GM19043 (cell line): Measurements from ENCODE around the gene MEAK7.

Experiments
- ATAC-seq: cut with Tn5 transposase; IDR thresholded peaks from one replicate; pipeline ENCODE4 v1.9.1; 2021; ENCODE audit warnings: low read depth; ENCODE audit not compliant: unreplicated experiment

MEAK7 gene

DNA sequence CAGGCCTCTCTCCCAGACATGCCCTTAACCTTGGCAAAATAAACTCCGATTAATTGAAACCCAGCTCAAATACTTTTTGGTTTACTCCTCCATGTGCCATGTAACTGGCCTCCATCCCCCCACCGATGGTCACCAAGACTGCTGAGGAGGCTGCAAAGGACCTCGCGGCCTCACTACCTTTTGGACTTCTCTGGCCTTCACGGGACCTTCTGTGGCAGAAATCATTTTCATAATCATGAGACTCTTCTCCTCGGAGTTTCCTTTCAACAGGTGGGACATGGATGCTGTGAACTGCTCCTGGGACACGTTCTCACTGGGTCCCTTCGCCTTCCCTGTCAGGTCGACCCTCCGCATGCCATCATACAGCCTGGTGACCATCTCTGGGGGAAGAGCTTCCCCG, 9.0 kb downstream of the MEAK7 start:
- ATAC-seq = no peak

DNA sequence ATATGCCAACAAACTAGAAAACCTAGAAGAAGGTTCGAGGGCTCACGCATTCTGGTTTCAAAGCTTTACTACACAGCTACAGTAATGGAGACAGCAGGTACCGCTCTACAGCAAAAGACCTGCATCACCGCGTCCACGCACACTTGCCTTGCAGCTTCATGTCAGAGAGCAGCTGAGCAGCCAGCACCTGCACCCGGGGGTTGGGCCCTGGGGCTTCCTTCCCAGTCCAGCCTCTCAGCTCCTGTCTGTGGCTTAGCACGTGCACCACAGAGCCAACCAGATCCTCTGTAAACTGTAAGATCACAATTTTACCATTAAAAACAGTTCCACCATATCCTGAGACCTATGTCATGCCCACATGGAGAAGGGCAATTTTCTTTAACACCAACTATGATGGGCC, 15.3 kb downstream of the MEAK7 start:
- ATAC-seq = no peak

DNA sequence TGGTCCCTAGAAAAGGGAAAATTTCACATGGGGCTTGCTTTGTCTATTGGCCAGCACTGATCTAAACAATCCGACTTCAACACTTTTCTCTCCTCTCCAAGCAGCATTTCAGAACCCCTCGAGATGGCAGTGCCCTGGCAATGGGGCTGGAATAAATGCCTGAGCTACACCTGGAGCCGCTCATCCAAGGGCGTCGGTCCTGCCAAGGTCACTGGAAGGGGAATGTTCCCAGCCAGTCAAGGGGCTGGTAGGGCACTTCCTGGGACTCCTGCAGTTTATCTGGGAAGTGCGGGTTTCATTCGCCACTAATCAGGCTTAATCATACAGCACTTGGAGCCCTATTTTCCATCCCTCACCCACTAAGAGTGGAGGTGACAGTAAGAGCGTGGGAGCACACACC, 17.1 kb downstream of the MEAK7 start:
- no peak for ATAC-seq

DNA sequence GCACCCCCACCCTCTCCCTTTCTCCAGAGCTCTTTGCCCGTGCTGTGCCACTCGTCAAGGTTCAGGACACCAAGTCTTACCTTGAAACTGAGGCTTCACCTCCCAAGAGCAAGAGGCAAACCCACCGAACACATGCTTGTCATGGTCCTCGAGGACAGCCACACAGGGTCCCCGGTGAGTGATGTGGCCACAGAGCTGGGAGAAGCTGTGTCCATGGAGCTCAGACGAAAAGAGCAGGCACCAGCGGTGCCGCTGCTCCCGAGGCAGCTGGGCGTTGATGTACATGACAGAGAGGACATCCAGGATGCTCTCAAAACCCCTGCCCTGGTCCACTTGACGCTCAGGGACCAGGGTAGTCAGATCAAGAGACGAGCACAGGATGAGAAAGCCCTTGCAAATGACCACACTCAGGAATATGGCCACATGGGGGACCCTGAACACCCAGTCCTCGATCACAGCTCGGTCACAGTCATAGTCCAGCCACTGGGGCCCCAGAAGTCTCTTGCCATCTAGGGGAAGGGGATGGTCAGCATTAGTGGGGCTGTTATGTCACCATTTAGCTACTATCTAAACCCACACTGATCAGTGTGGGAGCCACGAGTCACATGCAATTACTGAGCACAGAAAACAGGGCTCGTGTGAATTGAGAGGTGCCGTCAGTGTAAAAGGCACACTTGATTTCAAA, 17.8 kb downstream of the MEAK7 start:
- no peak for ATAC-seq

DNA sequence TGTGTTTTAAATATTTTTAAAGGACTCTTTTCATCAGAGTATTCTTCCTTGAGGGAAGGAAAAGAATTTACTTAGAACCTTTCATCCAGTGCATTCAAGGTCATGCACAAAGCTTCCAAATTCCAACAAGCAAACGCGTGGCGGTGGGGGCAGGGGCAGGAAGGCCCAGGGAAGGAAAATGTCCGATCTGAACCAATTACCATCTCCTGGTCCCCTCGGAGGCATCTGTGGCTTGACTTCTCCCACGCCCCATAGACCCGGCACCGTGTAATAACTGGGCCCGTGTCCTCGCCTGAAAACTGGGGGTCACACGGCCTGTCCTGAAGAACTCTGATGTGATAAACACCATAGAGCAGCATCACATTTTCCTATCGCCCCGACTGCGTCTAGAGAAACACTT, 18.3 kb downstream of the MEAK7 start:
- ATAC-seq = no peak

DNA sequence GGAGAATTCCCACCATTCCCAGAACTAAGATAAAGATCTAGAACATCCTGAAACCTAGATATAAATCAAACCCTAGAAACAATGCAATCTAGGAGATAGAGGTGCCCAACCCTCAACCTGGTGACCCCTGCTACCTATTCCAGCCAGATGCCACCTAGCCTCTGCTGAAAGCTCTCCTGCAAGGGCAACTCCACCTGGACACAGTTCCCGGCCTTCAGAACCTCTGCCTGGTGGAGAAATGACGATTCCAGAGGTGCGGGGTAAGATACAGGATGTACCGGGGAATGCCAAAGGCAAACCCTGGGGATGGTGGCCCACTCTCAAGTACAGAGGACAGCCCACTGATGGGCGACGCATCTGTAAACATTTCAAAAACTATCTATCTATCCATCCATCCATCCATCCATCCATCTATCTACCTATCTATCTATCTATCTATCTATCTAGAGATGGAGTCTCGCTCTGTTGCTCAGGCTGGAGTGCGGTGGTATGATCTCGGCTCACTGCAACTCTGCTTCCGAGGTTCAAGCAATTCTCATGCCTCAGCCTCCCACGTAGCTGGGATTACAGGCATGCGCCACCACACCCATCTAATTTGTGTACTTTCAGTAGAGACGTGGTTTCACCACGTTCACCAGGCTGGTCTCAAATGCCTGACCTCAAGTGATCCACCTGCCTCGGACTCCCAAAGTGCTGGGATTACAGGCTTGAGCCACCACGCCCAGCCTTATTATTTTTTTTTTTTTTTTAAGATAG, 19.0 kb downstream of the MEAK7 start:
- no peak for ATAC-seq

DNA sequence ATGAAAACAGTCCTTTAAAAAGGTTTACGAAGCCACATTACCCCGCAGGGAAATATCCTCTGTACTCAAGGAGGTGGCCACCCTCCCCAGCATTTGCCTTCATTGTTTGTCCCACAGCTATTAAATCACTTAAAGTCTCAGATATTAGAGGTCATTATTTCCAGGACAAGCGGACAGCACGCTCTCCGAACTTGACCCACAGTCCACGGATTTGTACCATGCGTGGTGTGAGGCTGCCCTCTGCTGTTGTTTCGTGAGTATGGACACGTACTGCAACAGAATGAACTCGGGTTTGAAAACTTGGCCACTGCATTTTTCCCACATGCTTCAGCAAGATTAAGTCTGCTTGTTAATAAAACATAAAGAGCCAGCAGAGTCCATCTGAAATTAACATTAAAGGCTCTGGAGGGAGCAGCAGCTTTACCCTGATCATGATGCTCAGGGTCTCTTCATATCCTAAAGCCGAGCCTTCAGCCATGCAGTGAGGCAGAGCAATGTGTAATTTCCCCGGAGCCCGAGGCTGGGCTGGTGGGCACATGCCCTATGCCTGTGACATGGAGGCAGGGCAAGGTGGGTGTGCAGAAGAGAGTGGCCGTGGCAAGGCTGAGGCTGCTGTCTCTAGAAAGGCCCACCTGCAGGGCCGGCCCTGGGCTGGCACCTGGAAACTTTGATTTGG, 19.7 kb downstream of the MEAK7 start:
- no peak for ATAC-seq

DNA sequence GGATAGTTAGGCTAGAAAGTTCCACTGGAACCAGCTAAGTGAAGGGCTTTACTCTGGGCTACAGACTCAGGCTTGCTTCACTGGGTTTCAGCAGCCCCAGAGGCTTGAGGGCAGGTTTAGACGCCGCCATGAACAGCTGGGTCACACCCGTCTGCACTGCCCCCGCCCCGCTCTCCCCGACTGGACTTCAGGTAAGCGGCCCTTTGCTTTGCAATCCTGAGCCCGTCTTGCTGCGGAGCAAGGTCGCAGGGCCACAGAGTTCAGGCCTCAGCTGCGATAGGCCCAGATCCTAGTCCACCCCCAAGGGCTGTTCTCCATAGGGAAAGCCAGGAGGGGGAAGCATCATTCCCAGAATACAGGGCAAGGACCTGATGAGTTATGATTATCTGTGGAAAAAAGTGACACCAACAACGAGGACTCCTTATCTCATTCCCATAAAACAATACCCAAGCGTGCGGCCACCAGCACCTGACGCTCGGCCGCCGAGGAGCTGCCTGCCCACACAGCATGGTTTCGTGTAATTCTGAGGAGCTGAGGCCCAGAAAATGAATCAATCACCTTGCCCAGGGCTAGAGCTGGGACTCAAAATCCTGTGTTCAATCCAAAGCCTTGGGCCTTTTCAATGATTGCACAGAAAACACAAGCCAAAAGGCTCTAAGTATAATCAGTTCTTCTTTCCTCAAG, 20.4 kb downstream of the MEAK7 start:
- ATAC-seq = no peak

DNA sequence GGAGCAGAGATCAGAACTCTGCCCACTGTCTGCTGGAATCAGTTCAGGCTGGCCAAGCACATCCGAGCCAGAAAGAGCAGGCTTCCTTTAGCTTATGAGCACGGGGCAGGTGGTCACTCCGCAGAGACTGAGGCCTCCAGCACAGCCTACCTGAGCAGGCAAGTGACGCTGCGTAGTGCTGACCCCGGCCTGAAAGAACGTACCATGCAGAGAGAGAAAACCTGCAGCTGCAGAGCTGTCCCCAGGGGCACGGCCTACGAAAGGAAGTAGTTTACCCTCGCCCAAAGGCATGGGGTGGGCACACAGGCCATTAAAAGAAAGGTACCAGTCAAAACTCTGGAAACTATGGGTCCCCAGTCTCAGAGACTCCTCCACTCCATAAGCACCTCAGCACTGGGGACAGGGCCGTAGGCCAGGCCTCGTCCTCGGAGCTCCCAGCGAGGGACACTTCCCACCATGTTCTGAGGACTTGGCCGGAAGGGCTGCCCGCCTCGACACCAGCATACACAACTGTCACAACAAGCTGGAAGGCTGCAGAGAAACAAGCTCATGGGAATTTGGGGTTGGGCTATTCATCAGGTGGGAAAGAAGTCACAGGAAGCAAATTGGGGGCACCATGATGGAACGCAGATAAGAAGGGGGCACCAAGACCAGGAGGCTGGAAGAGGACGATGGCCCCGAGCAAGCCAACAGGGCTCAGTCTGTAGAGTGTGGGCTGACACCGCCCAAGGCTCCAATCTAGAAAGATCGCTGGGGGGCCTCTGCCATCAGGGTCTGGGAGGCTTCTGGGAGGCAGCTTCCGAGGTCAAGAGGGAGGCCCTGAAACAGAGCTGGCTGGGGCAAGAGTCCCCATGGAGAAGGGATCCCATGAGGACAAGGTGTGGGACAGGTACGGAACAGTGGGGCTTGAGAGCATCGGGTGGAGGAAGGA, 21.2 kb downstream of the MEAK7 start:
- no peak for ATAC-seq

DNA sequence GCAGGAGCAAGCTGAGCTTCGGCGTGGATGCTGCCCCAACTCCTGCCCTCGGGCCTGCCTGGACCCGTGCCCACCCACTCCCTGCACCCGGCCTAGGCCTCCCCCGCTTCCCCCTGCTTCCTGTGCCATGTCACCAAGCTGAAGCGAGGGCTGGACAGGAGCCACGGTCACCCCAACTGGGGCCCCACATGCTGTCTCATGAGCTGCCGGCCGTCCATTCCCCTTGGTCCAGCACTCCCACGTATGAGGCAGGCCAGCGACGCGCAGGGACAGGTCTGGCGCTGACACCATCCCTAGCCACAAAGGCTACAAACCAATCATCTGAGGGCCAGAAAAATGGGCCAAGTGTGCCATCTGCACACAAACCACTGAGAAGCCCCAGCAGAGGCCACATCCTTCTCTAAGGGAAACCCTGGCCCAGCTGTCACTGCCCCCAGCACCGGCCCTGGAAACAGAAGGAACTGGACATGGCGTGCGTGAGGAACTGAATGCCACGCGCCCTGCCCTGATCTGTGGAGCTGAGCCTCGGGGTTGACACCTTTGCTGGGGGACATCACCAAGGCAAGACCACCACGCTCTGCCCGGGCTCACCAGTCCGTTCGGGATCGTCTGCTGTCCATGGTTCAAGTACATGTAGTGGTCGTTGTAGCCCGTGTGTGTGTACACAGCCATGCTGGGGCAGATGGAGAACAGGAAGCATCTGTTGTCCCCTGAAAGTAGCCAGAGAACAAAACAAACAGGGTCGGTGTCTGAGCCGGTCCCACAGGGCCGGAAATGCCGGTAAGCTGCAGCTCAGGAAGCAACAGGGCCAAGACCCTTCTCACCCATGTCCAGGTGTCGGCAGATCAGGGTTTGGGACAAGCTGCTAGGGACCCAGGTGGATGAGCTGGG, 22.2 kb downstream of the MEAK7 start:
- ATAC-seq = no peak

DNA sequence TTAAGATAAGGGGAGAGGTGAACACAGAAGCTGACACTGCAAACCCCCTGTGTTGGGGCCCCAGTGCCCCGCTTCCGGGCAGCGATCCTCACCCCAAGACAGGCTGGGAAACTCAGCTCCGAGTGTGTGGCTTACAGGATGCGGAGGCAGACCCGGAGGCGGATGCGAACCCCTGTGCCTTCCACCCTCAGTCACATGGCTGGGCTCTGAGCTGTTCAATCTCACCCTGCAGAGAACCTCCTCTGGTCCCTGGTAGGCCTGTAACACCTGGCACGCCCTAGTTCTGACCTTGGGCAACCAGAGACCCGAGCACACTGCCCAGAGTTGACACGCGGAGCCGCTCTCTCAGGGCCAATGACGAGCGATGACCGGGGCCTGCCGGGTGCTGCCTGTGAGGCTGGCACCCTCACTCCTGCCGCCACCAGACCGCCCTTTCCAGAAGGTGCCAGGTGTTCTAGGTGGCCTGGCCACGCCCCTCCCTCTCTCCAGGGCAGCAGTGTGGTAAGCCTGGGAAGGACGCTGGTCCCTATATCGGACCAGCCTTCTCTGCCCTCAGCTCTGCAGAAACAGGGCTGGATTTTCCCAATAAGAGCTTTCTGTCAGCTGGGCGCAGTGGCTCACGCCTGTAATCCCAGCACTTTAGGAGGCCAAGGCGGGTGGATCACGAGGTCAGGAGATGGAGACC, 23.3 kb downstream of the MEAK7 start:
- ATAC-seq = no peak

DNA sequence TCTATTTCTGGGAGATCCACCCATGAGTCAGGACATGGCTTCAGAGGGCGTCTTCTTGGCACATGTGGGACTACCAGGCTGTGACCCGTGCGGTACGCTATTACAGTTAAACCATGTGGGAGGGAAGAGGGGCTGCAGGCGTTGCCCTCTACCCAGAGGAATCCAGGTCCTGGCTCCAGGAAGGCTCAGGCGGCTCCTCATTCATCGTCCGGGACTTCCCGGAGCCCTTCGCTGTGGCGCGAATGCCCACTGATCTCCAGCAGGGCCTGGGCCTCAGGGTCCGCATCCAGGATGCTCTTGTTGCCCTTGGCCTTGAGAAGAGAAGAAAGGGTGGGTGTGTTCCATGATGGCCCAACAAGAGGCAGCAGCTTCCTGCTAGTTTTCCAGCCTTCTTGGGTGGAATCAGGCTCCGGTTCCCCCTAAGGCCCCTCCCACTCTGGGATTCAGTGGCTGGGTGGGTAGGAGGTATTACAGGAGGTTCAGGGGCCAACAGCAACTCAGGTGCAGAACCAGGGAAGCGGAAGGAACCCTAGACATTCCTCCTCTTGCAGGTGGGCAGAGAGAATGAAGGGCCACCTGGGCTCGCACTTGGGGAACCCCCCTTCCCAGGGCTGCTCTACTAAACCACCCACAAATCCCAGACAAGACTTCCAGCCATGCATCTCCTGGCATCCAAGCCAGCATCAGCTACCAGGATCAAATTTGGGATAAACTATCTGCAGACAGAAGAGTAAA, 24.6 kb downstream of the MEAK7 start:
- ATAC-seq = no peak

DNA sequence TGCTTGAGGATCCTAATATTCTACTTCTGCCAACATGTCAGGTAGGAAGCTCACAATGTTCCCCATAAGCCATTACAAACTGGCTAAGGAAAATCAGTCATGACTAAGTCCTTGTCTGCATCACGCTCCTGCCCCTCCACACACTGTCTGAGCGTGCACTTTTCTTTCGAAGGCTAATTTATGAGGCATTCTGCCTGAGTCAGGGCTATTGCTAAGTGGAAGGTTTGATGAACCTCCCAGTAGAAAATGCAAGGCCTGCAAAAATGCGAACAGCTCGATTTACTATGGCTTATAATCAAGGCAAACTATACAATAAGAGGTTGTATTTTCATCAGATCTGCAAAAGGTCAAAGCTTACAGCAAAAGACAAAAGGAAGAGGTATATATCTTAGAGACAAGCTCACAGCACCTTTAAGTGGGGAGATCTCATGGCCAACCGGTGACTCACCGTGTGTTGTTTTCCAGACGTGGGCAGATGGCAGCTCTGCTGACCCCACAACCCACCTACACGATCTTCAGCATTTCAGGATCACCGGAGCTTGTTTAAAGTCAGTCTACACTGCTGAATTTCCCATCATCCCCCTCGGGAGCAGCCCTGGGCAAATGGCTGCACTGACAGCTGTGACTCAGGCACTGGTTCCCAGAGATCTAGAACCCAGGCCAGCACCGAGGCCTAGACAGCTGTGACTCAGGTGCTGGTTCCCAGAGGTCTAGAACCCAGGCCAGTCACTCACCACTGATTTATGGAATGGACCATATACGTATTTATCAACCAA, 26.1 kb downstream of the MEAK7 start:
- ATAC-seq = no peak

DNA sequence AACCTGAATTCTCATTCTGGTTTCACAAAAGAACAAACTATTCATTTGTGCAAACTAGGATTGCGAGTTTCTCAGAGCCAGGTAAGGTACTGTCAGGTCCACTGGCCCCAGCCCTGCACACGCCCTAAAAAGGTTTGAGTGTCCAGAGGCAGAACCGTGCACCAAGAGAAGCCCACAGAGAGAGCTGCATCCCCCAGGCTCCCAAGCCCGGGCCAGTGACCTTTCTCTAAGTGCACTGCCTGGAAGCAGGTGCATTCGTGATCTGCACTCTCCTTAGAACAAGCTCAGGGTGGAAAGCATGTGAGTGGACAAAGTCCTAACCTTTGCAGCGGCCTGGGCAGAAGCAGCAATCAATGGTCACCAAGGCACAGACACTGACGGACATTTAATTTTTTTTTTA, 26.8 kb downstream of the MEAK7 start:
- no peak for ATAC-seq

DNA sequence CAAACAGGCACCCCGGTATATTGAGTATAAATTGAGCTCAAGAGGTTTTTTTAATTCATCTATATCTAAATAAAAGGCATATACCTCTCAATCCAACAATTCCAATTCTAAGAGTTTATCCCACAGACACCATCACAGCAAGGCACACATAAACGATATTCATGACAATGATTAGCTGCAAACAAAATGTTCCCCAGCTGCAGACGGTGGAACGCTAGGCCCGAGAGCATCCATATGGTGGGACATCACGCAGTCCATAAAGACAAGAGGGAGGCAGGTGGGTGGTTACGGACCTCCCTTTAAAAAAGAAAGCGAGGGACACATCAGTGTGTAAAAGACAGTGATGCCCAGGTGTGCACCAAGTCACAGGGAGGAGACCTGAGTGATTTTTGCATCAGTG, 28.1 kb downstream of the MEAK7 start:
- no peak for ATAC-seq

DNA sequence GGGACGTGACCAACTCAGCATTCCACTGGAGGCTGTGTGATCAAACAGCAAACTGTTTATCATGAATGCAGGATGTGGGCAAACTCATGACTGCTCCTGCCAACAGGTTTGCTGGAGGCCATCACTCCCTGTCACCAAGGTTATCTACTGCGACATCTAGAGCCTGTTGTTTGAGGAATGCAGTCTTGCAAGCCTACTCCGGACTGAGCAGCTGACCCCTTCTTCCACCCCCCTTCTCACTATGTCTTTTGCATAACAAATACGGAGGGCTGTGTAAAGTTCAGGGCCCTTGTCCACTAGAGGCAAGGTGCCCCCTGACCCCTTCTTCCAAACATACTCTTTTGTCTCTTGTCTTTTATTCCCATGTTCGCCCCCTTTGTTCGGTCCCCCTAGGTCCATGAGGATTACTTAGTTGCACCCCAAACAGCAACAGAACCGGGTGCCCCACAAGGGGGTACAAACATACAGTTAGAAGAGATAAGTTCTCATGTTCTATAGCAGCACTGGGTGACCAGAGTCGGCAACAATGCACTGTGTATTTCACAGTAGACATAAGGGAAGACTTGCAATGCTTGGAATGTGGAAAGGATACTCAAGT, 28.7 kb downstream of the MEAK7 start:
- no peak for ATAC-seq

DNA sequence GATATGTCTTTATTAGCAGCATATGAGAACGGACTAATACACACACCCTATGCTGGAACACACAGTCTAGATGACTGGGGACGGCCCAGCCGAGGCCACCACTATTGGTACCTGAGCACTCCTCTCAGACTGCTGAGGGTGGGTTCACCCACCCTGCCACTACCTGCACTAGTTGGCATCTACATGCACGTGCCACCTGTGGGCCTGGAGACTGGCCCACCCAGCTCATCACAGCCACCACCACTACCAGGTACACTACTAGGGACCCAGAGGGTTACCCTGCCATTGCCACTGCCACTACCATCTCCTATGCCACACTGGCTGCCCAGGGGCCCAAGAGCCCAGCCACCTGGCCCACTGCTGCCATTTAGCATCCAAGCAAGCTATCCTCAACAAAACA, 32.5 kb downstream of the MEAK7 start:
- no peak for ATAC-seq
